ENCODE measurements around the gene TAF5L.

DNA sequence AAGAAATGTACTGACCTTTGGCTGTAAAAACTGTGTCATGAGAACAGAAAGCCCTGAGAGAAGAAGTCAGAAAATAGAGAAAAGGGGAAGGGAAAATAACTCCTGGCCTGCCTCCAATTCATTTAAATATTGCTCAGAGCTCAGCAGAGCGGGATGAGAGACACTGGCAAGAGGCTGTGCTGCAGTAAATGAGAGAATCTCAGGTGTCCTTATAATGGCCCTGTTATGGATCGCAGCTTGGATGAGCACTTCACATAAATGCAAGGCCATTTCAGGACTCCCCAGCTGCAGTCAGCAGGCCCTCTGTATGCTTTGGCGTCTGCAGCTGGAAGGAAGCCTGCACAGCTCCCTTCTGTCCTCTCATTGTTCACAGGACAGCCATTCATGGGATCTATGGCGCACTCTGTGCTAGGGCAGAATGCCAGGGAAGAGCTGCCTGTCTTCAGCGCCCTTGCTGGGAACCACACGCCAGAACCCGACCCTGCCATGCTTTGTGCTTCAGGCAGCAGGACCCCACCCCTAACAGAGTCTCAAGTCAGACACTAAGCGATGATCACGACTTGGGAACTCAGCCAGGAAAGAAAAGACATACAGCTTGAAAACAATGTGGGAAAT is 46.8 kb downstream of the TAF5L start:
- TF ChIP-seq, protein P1, sequence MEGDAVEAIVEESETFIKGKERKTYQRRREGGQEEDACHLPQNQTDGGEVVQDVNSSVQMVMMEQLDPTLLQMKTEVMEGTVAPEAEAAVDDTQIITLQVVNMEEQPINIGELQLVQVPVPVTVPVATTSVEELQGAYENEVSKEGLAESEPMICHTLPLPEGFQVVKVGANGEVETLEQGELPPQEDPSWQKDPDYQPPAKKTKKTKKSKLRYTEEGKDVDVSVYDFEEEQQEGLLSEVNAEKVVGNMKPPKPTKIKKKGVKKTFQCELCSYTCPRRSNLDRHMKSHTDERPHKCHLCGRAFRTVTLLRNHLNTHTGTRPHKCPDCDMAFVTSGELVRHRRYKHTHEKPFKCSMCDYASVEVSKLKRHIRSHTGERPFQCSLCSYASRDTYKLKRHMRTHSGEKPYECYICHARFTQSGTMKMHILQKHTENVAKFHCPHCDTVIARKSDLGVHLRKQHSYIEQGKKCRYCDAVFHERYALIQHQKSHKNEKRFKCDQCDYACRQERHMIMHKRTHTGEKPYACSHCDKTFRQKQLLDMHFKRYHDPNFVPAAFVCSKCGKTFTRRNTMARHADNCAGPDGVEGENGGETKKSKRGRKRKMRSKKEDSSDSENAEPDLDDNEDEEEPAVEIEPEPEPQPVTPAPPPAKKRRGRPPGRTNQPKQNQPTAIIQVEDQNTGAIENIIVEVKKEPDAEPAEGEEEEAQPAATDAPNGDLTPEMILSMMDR (IDR thresholded peaks at IDR 0.05), result no peak
- no peak for TF ChIP-seq POLR2A (IDR thresholded peaks at IDR 0.05)

Measured in vagina (tissue), 2 donors.